HG03097 (cell line): Measurements from ENCODE around the gene EGFL6.
"Not testable (repeated sequence)": the region's sequence is repeated elsewhere in the genome, so short reads cannot be mapped to it uniquely, and the experiment has no call there.

ENCODE experiments used
- ATAC-seq: cut with Tn5 transposase; IDR thresholded peaks from one replicate; pipeline ENCODE4 v1.9.1; 2021; ENCODE audit not compliant: unreplicated experiment, low FRiP score

Gene EGFL6

GRCh38 chrX:13651150-13651549, 81.7 kb downstream of the EGFL6 start:
- ATAC-seq: no peak

GRCh38 chrX:13652287-13652793, 82.9 kb downstream of the EGFL6 start:
- ATAC-seq: peak; percentile 0

DNA sequence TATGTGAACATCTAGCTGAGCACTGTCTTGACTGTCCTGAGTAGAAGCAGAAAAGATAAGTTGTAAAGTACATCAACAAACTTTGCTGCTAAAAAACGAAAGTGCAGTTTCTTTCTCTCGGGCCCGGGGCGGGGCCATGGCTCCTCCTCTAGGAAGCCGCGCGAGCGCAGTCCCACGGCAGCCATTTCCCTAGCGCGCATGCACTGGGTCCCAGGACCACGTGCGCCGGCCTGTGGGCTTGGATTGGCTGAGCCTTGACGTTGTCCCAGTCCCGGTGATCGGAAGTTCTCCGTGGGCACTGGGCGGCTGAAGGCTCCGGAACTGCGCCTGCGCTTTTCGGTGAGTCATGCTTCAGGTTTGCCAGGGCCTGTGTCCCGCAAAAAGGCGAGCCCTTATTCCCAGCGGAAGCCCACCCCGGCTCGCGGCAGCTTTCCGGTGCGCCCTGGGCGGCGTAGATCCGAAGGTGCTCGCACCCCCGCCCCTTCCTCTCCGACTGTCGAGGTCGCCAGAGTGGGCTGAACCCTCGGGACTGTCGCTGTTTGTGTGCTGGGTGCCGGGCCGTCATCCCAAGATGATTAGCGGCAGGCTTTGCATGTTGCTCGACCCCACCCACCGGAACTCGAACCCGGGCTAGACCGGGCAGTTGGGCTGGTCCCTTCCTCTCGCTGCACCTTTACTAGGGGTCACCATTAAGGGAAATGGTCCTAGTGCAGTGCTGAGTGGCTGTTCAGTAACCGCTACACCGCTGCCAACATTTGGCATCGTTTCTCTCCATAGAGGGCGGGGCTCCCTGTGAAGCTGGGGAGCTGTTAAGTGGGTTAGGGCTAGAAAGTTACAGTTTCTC, 83.7 kb downstream of the EGFL6 start, which contains the start of gene TCEANC:
TSS of gene TCEANC (plus strand) at position 292 of the 844 bp plus-strand sequence. CDS start 9,368 bp downstream, outside the sequence.
- peak; percentile 97 for ATAC-seq

DNA sequence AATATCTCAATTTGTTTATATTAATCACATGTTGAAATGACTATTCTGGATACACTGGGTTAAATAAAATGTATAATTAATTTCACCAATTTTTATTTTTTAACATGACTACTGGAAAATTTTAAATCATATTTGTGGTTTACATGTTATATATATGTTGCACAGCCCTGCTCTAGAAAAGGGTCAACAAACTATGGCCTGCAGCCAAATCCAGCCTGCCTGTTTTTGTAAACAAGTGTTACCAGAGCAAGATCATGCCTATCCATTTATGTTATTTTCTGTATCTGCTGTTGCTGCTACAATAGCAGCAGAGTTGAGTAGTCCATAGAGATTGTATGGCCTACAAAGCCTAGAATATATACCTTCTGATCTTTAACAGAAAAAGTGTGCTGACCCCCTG, 84.7 kb downstream of the EGFL6 start:
- no peak for ATAC-seq

DNA sequence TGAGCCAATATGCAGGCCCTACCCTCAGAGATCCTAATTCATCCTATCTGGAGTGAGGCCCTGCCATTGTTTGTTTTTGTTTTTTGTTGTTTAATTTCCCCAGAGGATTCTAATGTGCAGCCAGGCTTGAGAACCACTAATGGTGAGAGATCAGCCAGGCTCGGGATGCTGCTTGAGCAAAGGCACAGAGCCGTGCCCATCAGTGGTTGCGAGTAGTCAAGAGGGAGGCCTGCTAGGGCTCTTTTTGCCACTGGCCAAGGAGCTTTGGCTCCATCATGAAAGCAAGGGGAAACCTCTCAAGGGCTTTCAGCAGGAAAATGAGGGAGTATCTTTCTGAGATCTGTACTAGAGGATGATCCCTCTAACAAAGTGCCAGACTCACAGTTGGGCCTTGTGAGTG, 86.3 kb downstream of the EGFL6 start:
- no peak for ATAC-seq

DNA sequence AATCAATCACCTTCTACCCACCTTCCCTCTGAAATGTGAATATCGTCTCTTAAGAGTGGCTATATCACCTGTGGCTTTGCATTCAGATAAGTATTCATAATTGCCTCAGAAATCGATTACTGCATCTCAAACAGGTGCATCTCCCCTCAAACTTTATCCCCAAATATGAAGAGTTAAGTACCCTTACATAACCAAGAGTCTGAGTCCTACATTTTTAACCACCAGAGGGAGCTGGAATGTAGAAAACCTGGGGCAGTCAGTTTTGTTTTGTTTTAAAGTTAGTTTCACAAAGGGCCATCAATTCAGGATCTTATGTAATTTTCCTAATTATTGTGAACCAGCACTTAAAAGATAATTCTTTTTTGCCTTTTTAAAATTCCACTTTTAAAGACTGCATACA, 89.2 kb downstream of the EGFL6 start:
- ATAC-seq: no peak

DNA sequence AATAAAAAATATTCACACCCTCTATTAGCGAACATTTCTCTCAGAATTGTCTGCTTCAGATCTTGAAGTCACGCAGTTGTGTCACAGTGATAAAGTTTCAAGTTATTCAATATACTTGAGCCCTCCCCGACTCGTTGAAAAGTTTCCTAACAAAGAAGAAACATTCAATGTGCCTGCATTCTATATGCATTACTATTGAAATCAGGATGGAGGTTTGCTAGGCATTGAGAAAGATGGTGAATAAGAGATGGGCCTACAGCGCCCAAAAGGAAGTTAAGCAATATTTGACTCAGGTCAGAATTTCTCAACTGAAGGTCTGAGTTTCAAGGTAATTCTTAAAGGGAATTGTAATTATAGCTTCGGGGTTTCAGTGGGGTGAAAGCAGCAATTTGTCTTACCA, 89.7 kb downstream of the EGFL6 start:
- ATAC-seq: no peak

- no peak for ATAC-seq
Measured at GRCh38 chrX:13661735-13662288, 92.4 kb downstream of the EGFL6 start.

GRCh38 chrX:13662355-13662791, 93.0 kb downstream of the EGFL6 start:
- no peak for ATAC-seq

GRCh38 chrX:13664020-13664419, 94.6 kb downstream of the EGFL6 start:
- no peak for ATAC-seq

- ATAC-seq: no peak
Measured at GRCh38 chrX:13666836-13667235, 97.4 kb downstream of the EGFL6 start.

- no peak for ATAC-seq
Measured at GRCh38 chrX:13667919-13668318, 98.5 kb downstream of the EGFL6 start.

DNA sequence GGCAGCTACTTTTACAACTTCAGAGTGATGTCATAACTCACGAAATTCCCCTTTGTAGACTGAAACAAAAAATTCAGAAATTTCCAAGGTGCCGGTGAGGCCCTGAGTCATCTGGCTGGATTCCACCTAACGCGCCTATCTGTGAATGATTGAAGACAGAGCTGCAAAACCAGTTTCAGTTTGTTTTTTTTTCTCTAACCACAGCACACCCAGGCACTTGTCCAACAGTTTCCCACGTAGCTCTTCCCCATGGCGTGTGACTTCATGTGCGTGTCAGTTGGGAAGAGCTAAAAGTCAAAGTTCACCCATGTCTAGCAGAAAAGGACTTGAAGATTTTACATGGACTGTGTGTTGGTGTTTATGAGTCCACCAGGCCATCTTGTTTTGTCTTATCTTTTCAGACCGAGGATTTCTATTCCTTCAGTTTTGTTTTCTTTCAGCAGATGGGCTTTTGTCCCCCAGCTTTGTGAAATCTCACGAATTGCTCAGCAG, 99.9 kb downstream of the EGFL6 start:
- peak; percentile 68 for ATAC-seq

GRCh38 chrX:13669755-13670154, 100.4 kb downstream of the EGFL6 start:
- ATAC-seq: not testable (repeated sequence)

- ATAC-seq: no peak
Measured at GRCh38 chrX:13670197-13670596, 100.8 kb downstream of the EGFL6 start.

DNA sequence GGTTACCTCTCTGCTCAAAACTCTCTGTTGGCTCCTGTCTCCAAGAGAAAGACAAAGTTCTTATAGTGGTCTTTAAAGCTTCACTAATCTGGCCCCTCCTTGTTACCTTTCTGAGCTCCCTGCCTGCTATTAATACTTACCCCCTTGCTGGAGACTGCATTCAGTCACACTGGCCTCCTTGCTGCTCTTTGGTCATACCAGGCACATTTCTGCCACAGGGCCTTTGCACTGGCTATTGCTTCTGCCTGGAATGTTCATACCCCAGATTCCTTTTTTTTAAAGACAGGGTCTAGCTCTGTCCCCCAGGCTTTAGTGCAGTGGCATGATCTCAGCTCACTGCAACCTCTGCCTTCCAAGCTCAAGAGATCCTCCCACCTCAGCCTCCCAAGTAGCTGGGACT, 103.6 kb downstream of the EGFL6 start:
- ATAC-seq: no peak

- no peak for ATAC-seq
Measured at GRCh38 chrX:13676885-13677284, 107.5 kb downstream of the EGFL6 start.

GRCh38 chrX:13679700-13680099, 110.3 kb downstream of the EGFL6 start:
- ATAC-seq: not testable (repeated sequence)

DNA sequence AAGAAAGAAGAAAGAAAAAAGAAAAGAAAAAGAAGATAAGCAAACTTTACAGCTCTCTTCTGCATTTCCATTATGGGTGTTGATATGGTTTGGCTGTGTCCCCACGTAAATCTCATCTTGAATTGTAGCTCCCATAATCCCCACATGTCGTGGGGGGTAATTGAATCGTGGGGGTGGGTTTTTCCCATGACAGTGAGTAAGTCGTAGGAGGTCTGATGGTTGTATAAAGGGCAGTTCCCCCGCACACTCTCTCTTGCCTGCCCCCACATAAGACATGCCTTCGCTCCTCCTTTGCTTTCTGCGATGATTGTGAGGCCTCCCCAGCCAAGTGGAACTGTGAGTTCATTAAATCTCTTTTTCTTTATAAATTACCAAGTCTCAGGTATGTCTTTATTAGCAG, 112.2 kb downstream of the EGFL6 start:
- no peak for ATAC-seq
